22Rv1 (cell line): ENCODE results near the gene TOR1B.

ENCODE experiments used
- CTCF ChIP-seq: fragments of 450-650 bp; IDR thresholded peaks from 2 replicates; pipeline ENCODE4 v1.5.1; 2017; ENCODE audit warnings: mild to moderate bottlenecking
- ZFX ChIP-seq: fragments of 450-650 bp; IDR thresholded peaks from 2 replicates; pipeline ENCODE4 v1.6.1; 2017; ENCODE audit warnings: antibody characterized with exemption, borderline replicate concordance

- TF ChIP-seq CTCF (no peak), ZFX (no peak)
These were observed 25.8 kb upstream of the TOR1B start for GRCh38 chr9:129776938-129777768.
